ENCODE data around the gene MMD.

Gene MMD

DNA sequence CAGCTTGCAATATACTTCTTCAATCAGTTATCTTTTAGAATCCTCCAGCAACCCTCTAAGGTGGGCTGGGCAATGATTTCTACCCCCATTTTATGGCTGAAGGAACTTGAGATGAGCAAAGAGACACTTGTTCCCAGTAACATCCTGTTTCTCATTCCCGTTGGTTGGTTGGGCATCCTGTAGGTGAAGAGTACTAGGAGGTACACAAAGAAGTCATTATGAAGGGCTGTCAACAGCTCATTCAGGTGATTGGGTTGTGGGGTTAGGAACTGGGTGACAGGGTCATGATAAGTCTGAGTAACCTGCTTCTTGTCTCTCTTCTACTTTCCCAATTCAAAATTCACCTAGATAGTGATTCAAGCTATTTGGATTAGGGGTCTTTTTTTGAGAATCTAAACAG lies 76.5 kb downstream of the MMD start:
- no peak for DNase-seq

DNA sequence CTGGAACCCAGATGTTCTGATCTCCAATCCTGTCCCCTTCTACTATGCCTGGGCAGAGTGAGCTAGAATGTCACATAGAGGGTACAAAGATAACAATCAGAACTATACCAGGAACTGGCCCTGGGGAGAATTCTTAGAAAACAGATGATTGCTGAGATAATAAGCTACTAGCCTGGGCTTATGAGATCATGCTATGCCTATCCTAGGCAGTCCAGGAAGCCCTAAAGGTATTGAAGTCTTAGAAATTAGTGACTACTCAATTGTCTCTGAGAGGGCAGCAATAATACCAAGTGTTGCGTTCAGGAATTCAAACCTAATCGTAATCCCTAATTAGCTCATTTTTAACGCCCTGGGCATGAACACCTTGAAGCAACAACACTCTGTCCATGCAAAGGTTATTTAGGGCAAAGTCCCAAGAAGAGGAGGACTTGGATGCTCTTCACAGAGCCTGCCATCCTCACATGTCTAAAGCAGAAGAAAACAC lies 77.1 kb downstream of the MMD start:
- no peak for DNase-seq

DNA sequence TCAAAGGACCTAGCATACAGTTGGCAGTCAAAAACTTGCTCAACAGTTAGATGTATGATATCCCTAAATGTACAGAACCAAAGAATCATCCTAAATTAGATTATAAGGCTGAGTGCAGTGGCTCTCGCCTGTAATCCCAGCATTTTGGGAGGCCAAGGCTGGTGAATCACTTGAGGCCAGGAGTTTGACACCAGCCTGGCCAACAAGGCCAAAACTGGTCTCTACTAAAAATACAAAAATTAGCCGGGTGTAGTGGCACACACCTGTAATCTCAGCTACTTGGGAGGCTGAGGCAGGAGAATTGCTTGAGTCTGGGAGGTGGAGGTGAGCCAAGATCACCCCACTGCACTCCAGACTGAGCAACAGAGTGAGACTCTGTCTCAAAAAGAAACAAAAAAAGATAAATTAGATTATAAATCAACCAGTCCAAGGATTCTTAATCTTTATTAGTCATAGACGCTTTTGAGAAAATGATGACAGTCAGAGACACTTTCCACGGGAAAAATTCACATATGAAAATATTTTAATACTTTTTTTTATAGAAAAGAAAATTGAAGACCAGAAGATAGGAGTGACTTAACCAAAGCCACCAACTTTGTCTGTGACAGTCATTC lies 77.6 kb downstream of the MMD start:
- no peak for DNase-seq

DNA sequence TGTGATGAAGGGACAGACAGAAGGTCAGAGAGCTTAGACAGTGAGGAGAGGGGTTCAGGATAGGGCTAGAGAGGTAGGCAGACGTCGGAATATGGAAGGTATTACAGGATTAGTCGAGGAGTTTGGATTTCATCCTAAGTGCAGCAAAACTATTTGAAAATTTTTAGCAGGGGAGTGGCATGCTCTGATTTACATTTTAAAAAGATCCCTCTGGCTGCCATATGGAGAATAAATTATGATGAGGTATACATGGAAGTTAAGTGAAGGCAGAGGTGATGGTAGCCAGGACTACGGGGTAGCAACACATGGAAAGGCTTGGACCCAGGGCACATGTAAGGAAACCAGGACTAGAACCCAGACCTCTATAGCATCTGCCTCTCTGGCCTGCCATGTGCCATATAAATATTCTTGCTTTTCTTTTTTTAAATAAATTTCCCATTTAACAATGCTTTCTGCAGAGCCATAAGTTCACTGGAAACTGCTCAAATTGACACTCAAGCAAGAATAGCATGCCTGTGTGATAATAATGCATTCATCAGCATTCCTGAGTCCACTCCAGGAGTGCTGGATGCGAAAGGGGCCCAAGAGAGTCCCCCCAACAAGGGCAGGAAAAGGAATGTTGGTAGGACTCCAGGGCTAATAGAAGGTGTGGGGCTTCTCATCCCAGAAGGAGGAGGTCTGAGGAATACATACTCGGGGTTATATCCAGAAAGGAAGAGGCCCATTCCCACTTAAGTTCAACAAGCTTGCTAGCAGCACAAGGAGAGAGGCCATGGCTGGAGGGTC lies 78.6 kb downstream of the MMD start:
- DNase-seq: no peak

Data from retina (tissue), 1 donor.